ENCODE results near the gene TARS3. TPM values are rescaled to one million over a fixed set of nuclear protein-coding genes. Genes with fewer than 3 reads are reported as not detected.

Gene TARS3
- total RNA-seq, result 4.9 and 13.8 TPM in 2 replicates

GRCh38 chr15:101723874-101724674 lies at the start of gene TARS3:
TARS3 (minus strand) TSS chr15:101724473; CDS start chr15:101724387, 86 bp downstream.

GRCh38 chr15:101652098-101652785 lies 72.0 kb downstream of the TARS3 start, which contains the start of gene TM2D3:
TM2D3 (minus strand) TSS chr15:101652381; CDS start chr15:101652361, 20 bp downstream.

Other genes with a start within 250 kb of the TARS3 start
- gene PCSK6, start 234.8 kb downstream of the TARS3 start, total RNA-seq, result 0.32 and 1.9 TPM in 2 replicates
- 29.1 and 58.9 TPM in 2 replicates for gene TM2D3, start 72.1 kb downstream of the TARS3 start, total RNA-seq
- gene OR4F6, start 79.0 kb upstream of the TARS3 start, total RNA-seq, result not detected in 2 replicates
- gene OR4F15, start 87.7 kb upstream of the TARS3 start, total RNA-seq, result not detected in 2 replicates

Data from epithelial cell of alveolus of lung (primary cell).